KMS-11 (cell line): ENCODE results near the gene ALOXE3.

Experiments used
- H2AFZ ChIP-seq: fragments of 200-600 bp; sonication (generic); 2 replicates; pipeline ENCODE4 v1.6.1; 2016; ENCODE audit warnings: antibody characterized with exemption, mixed run types, low read depth
- H3K27ac ChIP-seq: fragments of 200-600 bp; sonication (generic); 2 replicates; pipeline ENCODE4 v1.6.1; 2016; ENCODE audit warnings: mild to moderate bottlenecking, mixed run types
- H3K27me3 ChIP-seq: fragments of 200-600 bp; sonication (generic); 2 replicates; pipeline ENCODE4 v1.6.1; 2017; ENCODE audit warnings: mild to moderate bottlenecking, low read depth, mixed run types, moderate library complexity; ENCODE audit not compliant: insufficient read depth
- H3K36me3 ChIP-seq: fragments of 200-600 bp; sonication (generic); 2 replicates; pipeline ENCODE4 v1.6.1; 2017; ENCODE audit warnings: mild to moderate bottlenecking, mixed run types; ENCODE audit not compliant: insufficient read depth
- H3K4me1 ChIP-seq: fragments of 200-600 bp; sonication (generic); 2 replicates; pipeline ENCODE4 v1.6.1; 2016; ENCODE audit warnings: mild to moderate bottlenecking, low read depth, mixed run types; ENCODE audit not compliant: poor library complexity, severe bottlenecking
- H3K4me2 ChIP-seq: fragments of 200-600 bp; sonication (generic); 2 replicates; pipeline ENCODE4 v1.7.0; 2016; ENCODE audit warnings: mild to moderate bottlenecking, mixed run types
- H3K4me3 ChIP-seq: fragments of 200-600 bp; sonication (generic); IDR thresholded peaks from 2 replicates; pipeline ENCODE4 v1.6.1; 2017; ENCODE audit warnings: low read depth, low read length, mixed read lengths; ENCODE audit not compliant: insufficient read depth
- H3K79me2 ChIP-seq: fragments of 200-600 bp; sonication (generic); 2 replicates; pipeline ENCODE4 v1.6.1; 2016; ENCODE audit warnings: low read depth, mixed run types; ENCODE audit not compliant: insufficient read depth
- H3K9ac ChIP-seq: fragments of 200-600 bp; sonication (generic); 2 replicates; pipeline ENCODE4 v1.6.1; 2016; ENCODE audit warnings: mild to moderate bottlenecking, mixed run types
- H4K20me1 ChIP-seq: fragments of 200-600 bp; sonication (generic); 2 replicates; pipeline ENCODE4 v1.6.1; 2016; ENCODE audit warnings: mild to moderate bottlenecking, mixed run types; ENCODE audit not compliant: insufficient read depth
- CTCF ChIP-seq: fragments of 200-600 bp; sonication (generic); conservative IDR thresholded peaks from 2 replicates; pipeline ENCODE4 v1.6.1; 2017; ENCODE audit warnings: low read depth, mild to moderate bottlenecking, antibody characterized with exemption, low read length, moderate library complexity, mixed read lengths

The ALOXE3 gene

GRCh38 chr17:8117980-8118768 lies at the start of gene ALOXE3:
ALOXE3 (minus strand) TSS chr17:8118514; CDS start chr17:8117990, 524 bp downstream.
- no peaks in the 10 kb centered on the region; the same call in 1 of the 2 replicates for H3K27me3 ChIP-seq
- no peak within 1 kb of the TSS; the same call in 1 of the 2 replicates for H3K27ac ChIP-seq
- H3K4me1 ChIP-seq, result no peaks in the 10 kb centered on the region
- no peaks in the 10 kb centered on the region for H3K36me3 ChIP-seq
- H3K9ac ChIP-seq, result no peak within 1 kb of the TSS
- peak within 1 kb of the TSS; percentile 33; the same call in 1 of the 2 replicates for H3K4me2 ChIP-seq
- no peaks in the 10 kb centered on the region for H3K79me2 ChIP-seq
- no peak within 1 kb of the TSS for H3K4me3 ChIP-seq
- peak within 1 kb of the TSS; percentile 47; the same call in 1 of the 2 replicates for H2AFZ ChIP-seq
- no peak for TF ChIP-seq CTCF
- H4K20me1 ChIP-seq, result no peaks in the 10 kb centered on the region

- Histone ChIP-seq H3K27me3 (no peaks in the 10 kb centered on the region), H3K79me2 (no peaks in the 10 kb centered on the region), H3K4me1 (no peaks in the 10 kb centered on the region), H3K9ac (no peak overlapping the region), H4K20me1 (no peaks in the 10 kb centered on the region), H3K4me2 (no peak overlapping the region), H3K36me3 (no peaks in the 10 kb centered on the region), H3K27ac (no peak overlapping the region), H2AFZ (no peak overlapping the region), H3K4me3 (no peak overlapping the region)
- no peak for TF ChIP-seq CTCF
Observed at GRCh38 chr17:8167526-8167925, 49.2 kb upstream of the ALOXE3 start.

- no peak overlapping the region for H3K27ac ChIP-seq
- TF ChIP-seq CTCF, result no peak
- no peak overlapping the region for H3K4me3 ChIP-seq
- H3K79me2 ChIP-seq, result no peaks in the 10 kb centered on the region
- no peaks in the 10 kb centered on the region for H4K20me1 ChIP-seq
- no peak overlapping the region for H2AFZ ChIP-seq
- H3K9ac ChIP-seq, result no peak overlapping the region
- H3K36me3 ChIP-seq, result no peaks in the 10 kb centered on the region
- H3K4me2 ChIP-seq, result no peak overlapping the region
- no peaks in the 10 kb centered on the region for H3K4me1 ChIP-seq
- no peaks in the 10 kb centered on the region for H3K27me3 ChIP-seq
Observed at GRCh38 chr17:8166731-8167130, 48.4 kb upstream of the ALOXE3 start.

- no peak overlapping the region for H3K27ac ChIP-seq
Observed at GRCh38 chr17:8164815-8165131, 46.5 kb upstream of the ALOXE3 start.

More at GRCh38 chr17:8164815-8165131, 46.5 kb upstream of the ALOXE3 start:
- no peak overlapping the region for H3K4me3 ChIP-seq
- H3K4me2 ChIP-seq, result no peak overlapping the region
- no peak overlapping the region for H3K9ac ChIP-seq
- no peaks in the 10 kb centered on the region for H3K36me3 ChIP-seq
- no peaks in the 10 kb centered on the region for H3K4me1 ChIP-seq
- H2AFZ ChIP-seq, result no peak overlapping the region
- no peak for TF ChIP-seq CTCF
- no peaks in the 10 kb centered on the region for H3K27me3 ChIP-seq
- H3K79me2 ChIP-seq, result no peaks in the 10 kb centered on the region
- no peaks in the 10 kb centered on the region for H4K20me1 ChIP-seq
